Raji (cell line): ENCODE measurements around the gene PDLIM1.

ENCODE experiments used
- POLR2A ChIP-seq: IDR thresholded peaks from 2 replicates; pipeline ENCODE4 v1.6.1; 2011; ENCODE audit warnings: low read depth, low read length, control low read depth; ENCODE audit not compliant: insufficient read depth

Gene PDLIM1

GRCh38 chr10:95324436-95325268 lies 33.8 kb upstream of the PDLIM1 start:
- TF ChIP-seq POLR2A: no peak

- TF ChIP-seq POLR2A: no peak
Observed at GRCh38 chr10:95321554-95322301, 30.9 kb upstream of the PDLIM1 start.

- TF ChIP-seq POLR2A: no peak
Observed at GRCh38 chr10:95319239-95319638, 28.4 kb upstream of the PDLIM1 start.

- TF ChIP-seq POLR2A: no peak
Observed at GRCh38 chr10:95315509-95315908, 24.7 kb upstream of the PDLIM1 start.

- TF ChIP-seq POLR2A: no peak
Observed at GRCh38 chr10:95314192-95314918, 23.6 kb upstream of the PDLIM1 start.

- no peak for TF ChIP-seq POLR2A
Observed at GRCh38 chr10:95312986-95313495, 22.2 kb upstream of the PDLIM1 start.

- no peak for TF ChIP-seq POLR2A
Observed at GRCh38 chr10:95312257-95312656, 21.5 kb upstream of the PDLIM1 start.

- no peak for TF ChIP-seq POLR2A
Observed at GRCh38 chr10:95309958-95310357, 19.2 kb upstream of the PDLIM1 start.

GRCh38 chr10:95308389-95309302 lies 17.8 kb upstream of the PDLIM1 start:
- TF ChIP-seq POLR2A: no peak

- no peak for TF ChIP-seq POLR2A
Observed at GRCh38 chr10:95306851-95307250, 16.0 kb upstream of the PDLIM1 start.

GRCh38 chr10:95306318-95306650 lies 15.5 kb upstream of the PDLIM1 start:
- no peak for TF ChIP-seq POLR2A

- TF ChIP-seq POLR2A: no peak
Observed at GRCh38 chr10:95305606-95306317, 15.0 kb upstream of the PDLIM1 start.

GRCh38 chr10:95304976-95305375 lies 14.2 kb upstream of the PDLIM1 start:
- no peak for TF ChIP-seq POLR2A

GRCh38 chr10:95304463-95304862 lies 13.7 kb upstream of the PDLIM1 start:
- no peak for TF ChIP-seq POLR2A
